ENCODE results near the gene TMCC1. TPM values are rescaled to one million over a fixed set of nuclear protein-coding genes. Genes with fewer than 3 reads are reported as not detected.

TMCC1 gene
- total RNA-seq, 2 donors from 2014 or later = 41.0 to 51.1 TPM

- H3K9me3 ChIP-seq (ENCODE audit: control insufficient read depth, low read length) = no peaks in the 10 kb centered on the region
- H3K27ac Mint-ChIP-seq = no peak overlapping the region
- H3K4me3 Mint-ChIP-seq = no peak overlapping the region
- no peaks in the 10 kb centered on the region for H3K27me3 ChIP-seq (ENCODE audit: control insufficient read depth, insufficient read depth, low read length, poor library complexity, severe bottlenecking)
- peaks cover 53% of the 10 kb centered on the region for H3K36me3 ChIP-seq (ENCODE audit: control insufficient read depth, insufficient read depth, low read length)
- no peak overlapping the region for H3K27ac ChIP-seq (ENCODE audit: low read depth, low read length)
- 96 to 100% methylated on average over 3 to 5 of the region's 5 CpGs for WGBS, 2 experiments (ENCODE audit: insufficient coverage in 1 of 2, insufficient read length in 1 of 2)
- H3K9me3 Mint-ChIP-seq = no peaks in the 10 kb centered on the region
- H3K27me3 Mint-ChIP-seq (ENCODE audit: insufficient read depth) = no peaks in the 10 kb centered on the region
- H3K4me1 ChIP-seq (ENCODE audit: control insufficient read depth, insufficient read depth, low read length) = no peaks in the 10 kb centered on the region
- H3K36me3 Mint-ChIP-seq (ENCODE audit: low read depth) = peaks cover 48% of the 10 kb centered on the region
- TF ChIP-seq CTCF (conservative IDR thresholded peaks at IDR 0.05) = no peak
- H3K4me3 ChIP-seq (ENCODE audit: low read length) = no peak overlapping the region
- no peak overlapping the region for H3K9ac ChIP-seq (ENCODE audit: extremely low read depth, low read length, poor library complexity, severe bottlenecking)
- DNase-seq = no peak
- H3K4me1 Mint-ChIP-seq = peaks cover 3% of the 10 kb centered on the region
Observed at GRCh38 chr3:129867506-129868124, 25.9 kb downstream of the TMCC1 start.

- Mint-ChIP-seq H3K4me3 (no peak overlapping the region), H3K9me3 (peaks cover 1% of the 10 kb centered on the region), H3K27me3 (ENCODE audit: insufficient read depth) (no peaks in the 10 kb centered on the region), H3K4me1 (no peaks in the 10 kb centered on the region), H3K27ac (no peak overlapping the region), H3K36me3 (ENCODE audit: low read depth) (peaks cover 51% of the 10 kb centered on the region)
- H3K4me1 ChIP-seq (ENCODE audit: control insufficient read depth, insufficient read depth, low read length) = no peaks in the 10 kb centered on the region
- H3K4me3 ChIP-seq (ENCODE audit: low read length) = no peak overlapping the region
- H3K27ac ChIP-seq (ENCODE audit: low read depth, low read length) = no peak overlapping the region
- no peak overlapping the region for H3K9ac ChIP-seq (ENCODE audit: extremely low read depth, low read length, poor library complexity, severe bottlenecking)
- WGBS, 2 experiments (ENCODE audit: insufficient coverage in 1 of 2, insufficient read length in 1 of 2) = 90 to 94% methylated on average over 2 of the region's 2 CpGs
- H3K27me3 ChIP-seq (ENCODE audit: control insufficient read depth, insufficient read depth, low read length, poor library complexity, severe bottlenecking) = no peaks in the 10 kb centered on the region
- TF ChIP-seq CTCF (conservative IDR thresholded peaks at IDR 0.05) = no peak
- peaks cover 6% of the 10 kb centered on the region for H3K9me3 ChIP-seq (ENCODE audit: control insufficient read depth, low read length)
- peaks cover 53% of the 10 kb centered on the region for H3K36me3 ChIP-seq (ENCODE audit: control insufficient read depth, insufficient read depth, low read length)
- DNase-seq = no peak
Observed at GRCh38 chr3:129865806-129866205, 27.7 kb downstream of the TMCC1 start.

- Histone ChIP-seq H3K9me3 (ENCODE audit: control insufficient read depth, low read length) (peaks cover 6% of the 10 kb centered on the region), H3K9ac (ENCODE audit: extremely low read depth, low read length, poor library complexity, severe bottlenecking) (no peak overlapping the region), H3K4me3 (ENCODE audit: low read length) (no peak overlapping the region), H3K36me3 (ENCODE audit: control insufficient read depth, insufficient read depth, low read length) (peaks cover 61% of the 10 kb centered on the region), H3K4me1 (ENCODE audit: control insufficient read depth, insufficient read depth, low read length) (no peaks in the 10 kb centered on the region), H3K27ac (ENCODE audit: low read depth, low read length) (no peak overlapping the region), H3K27me3 (ENCODE audit: control insufficient read depth, insufficient read depth, low read length, poor library complexity, severe bottlenecking) (no peaks in the 10 kb centered on the region)
- TF ChIP-seq CTCF (conservative IDR thresholded peaks at IDR 0.05) = no peak
- WGBS, 2 experiments (ENCODE audit: insufficient coverage in 1 of 2, insufficient read length in 1 of 2) = 97% methylated on average over 1 of the region's 1 CpG; no CpG with 5 or more reads in 1 of the 2 experiments
- H3K4me1 Mint-ChIP-seq = no peaks in the 10 kb centered on the region
- H3K9me3 Mint-ChIP-seq = peaks cover 3% of the 10 kb centered on the region
- no peaks in the 10 kb centered on the region for H3K27me3 Mint-ChIP-seq (ENCODE audit: insufficient read depth)
- DNase-seq = no peak
- no peak overlapping the region for H3K4me3 Mint-ChIP-seq
- peaks cover 60% of the 10 kb centered on the region for H3K36me3 Mint-ChIP-seq (ENCODE audit: low read depth)
- H3K27ac Mint-ChIP-seq = no peak overlapping the region
Observed at GRCh38 chr3:129864519-129864918, 29.0 kb downstream of the TMCC1 start.

Measured in endodermal cell (in vitro differentiated cells).